Stimulated activated CD4-positive, alpha-beta T cell treated with anti-CD3 and anti-CD28 coated beads, Interleukin-1b, Interleukin-23, amount 100 ng/mL, for 24 hours (primary cell): ENCODE results near the gene ROBO1.

Source experiments
- DNase-seq, 4 experiments: peaks; one replicate each; pipeline ENCODE4 v3.0.0-alpha.2; 2020; ENCODE audit warnings: low read depth in 4 of 4, low spot score in 1 of 4

ROBO1 gene

GRCh38 chr3:78992830-78993229 lies 775.0 kb downstream of the ROBO1 start:
- no peak for DNase-seq

- no peak for DNase-seq
Measured at GRCh38 chr3:78992400-78992799, 775.4 kb downstream of the ROBO1 start.

GRCh38 chr3:78991656-78992055 lies 776.1 kb downstream of the ROBO1 start:
- no peak for DNase-seq

- DNase-seq: no peak
Measured at GRCh38 chr3:78990156-78990555, 777.6 kb downstream of the ROBO1 start.

- DNase-seq: no peak
Measured at GRCh38 chr3:78988324-78988723, 779.5 kb downstream of the ROBO1 start.

GRCh38 chr3:78986416-78987101 lies 781.2 kb downstream of the ROBO1 start:
- DNase-seq: no peak

GRCh38 chr3:78985981-78986380 lies 781.8 kb downstream of the ROBO1 start:
- DNase-seq: no peak

GRCh38 chr3:78979028-78979427 lies 788.8 kb downstream of the ROBO1 start:
- DNase-seq: no peak

- no peak for DNase-seq
Measured at GRCh38 chr3:78978037-78978436, 789.8 kb downstream of the ROBO1 start.

GRCh38 chr3:78977073-78977472 lies 790.7 kb downstream of the ROBO1 start:
- no peak for DNase-seq

- DNase-seq: no peak
Measured at GRCh38 chr3:78976200-78976599, 791.6 kb downstream of the ROBO1 start.

GRCh38 chr3:78974181-78974790 lies 793.5 kb downstream of the ROBO1 start:
- DNase-seq: no peak

GRCh38 chr3:78972617-78973301 lies 795.0 kb downstream of the ROBO1 start:
- DNase-seq: no peak

- no peak for DNase-seq
Measured at GRCh38 chr3:78970656-78971055, 797.1 kb downstream of the ROBO1 start.

GRCh38 chr3:78969483-78969882 lies 798.3 kb downstream of the ROBO1 start:
- no peak for DNase-seq

- DNase-seq: no peak
Measured at GRCh38 chr3:78967061-78967460, 800.7 kb downstream of the ROBO1 start.

GRCh38 chr3:78963771-78964170 lies 804.0 kb downstream of the ROBO1 start:
- DNase-seq: no peak

- DNase-seq: no peak
Measured at GRCh38 chr3:78957456-78957855, 810.3 kb downstream of the ROBO1 start.

- no peak for DNase-seq
Measured at GRCh38 chr3:78951342-78951945, 816.4 kb downstream of the ROBO1 start.

- no peak for DNase-seq
Measured at GRCh38 chr3:78941587-78941986, 826.2 kb downstream of the ROBO1 start.

GRCh38 chr3:78940626-78941025 lies 827.2 kb downstream of the ROBO1 start:
- DNase-seq: no peak

- no peak for DNase-seq
Measured at GRCh38 chr3:78940128-78940527, 827.7 kb downstream of the ROBO1 start.
